Measurements from ENCODE around the gene NINL.

NINL gene

DNA sequence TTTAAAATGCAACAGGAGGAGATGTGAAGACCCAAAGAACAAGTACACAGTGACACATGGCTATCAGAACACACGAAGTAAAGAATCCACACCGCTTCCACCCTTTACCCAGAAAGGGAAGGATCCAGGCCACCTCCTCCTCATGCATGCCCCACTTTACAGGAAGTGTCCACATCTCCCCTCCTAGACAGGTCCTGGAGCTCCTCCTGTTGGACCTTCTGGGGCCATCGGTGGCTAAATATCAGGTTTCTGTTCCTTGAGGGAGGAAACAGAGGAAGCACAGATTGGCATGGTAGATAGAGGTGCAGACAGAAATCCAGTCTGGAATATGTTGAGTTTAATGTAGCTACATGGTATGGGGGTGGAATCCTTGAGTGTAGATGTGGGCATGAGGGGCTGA is 10.9 kb downstream of the NINL start:
- Histone ChIP-seq H3K4me1 (ENCODE audit: control insufficient read depth in 1 of 2, insufficient read depth in 2 of 2, low read length in 2 of 2) (peaks cover 4 to 5% of the 10 kb centered on the region in 2 donors), H3K9ac (ENCODE audit: low read depth in 1 of 2, low read length in 2 of 2) (no peak overlapping the region), H3K27ac (ENCODE audit: low read depth, low read length) (no peak overlapping the region), H3K9me3 (ENCODE audit: control insufficient read depth in 1 of 2, low read length in 2 of 2) (no peaks in the 10 kb centered on the region), H3K36me3 (ENCODE audit: control insufficient read depth in 1 of 2, insufficient read depth in 2 of 2, low read length in 2 of 2) (no peaks in the 10 kb centered on the region), H3K4me3 (ENCODE audit: low read depth in 1 of 2, low read length in 2 of 2) (no peak overlapping the region), H3K27me3 (ENCODE audit: control insufficient read depth in 1 of 2, insufficient read depth in 2 of 2, low read length in 2 of 2) (no peaks in the 10 kb centered on the region)

DNA sequence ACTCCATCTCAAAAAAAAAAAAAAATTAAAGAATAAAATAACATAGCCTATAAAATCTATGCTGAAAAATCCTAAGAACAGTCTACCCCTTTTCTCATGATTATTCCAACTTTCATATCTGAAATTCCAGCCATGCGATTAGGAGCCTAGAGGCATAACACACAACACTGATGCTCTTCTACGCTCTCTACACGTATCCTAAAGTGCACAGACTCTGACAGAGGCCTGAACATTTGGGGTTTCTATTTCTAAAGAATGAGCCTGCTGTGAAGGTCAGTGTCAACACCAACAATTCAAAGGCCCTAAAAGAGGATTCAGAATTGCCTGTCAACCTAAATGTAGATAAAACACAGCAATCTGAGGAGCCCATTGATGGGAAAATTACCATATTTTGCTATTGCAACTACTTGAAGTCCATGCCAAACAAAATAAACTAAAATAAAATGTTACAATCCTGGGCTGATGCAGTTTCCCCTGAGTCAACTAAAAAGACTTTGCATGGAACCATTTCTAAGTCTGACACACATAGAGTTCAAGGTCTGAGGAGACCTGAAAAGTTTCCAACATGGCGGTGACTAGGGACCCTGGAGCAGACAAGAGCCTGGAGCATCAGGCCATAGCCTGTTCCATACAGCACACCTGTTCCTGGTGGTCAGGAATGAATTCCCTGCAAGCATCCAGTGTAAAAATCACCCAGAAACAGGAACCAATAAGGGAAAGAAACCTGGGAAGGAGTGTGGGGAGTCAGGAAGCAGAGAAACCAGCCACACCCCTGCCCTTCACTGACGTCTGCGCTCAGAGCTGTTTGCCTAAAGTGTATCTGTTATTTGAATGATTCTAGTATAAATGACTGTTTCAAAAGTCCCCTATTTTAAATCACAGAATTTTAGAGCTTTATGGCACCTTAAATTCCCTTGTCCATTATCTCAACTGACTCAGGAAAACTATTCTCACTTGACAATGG is 11.8 kb downstream of the NINL start:
- Histone ChIP-seq H3K9me3 (ENCODE audit: control insufficient read depth in 1 of 2, low read length in 2 of 2) (no peaks in the 10 kb centered on the region), H3K27me3 (ENCODE audit: control insufficient read depth in 1 of 2, insufficient read depth in 2 of 2, low read length in 2 of 2) (no peaks in the 10 kb centered on the region), H3K27ac (ENCODE audit: low read depth, low read length) (no peak overlapping the region), H3K36me3 (ENCODE audit: control insufficient read depth in 1 of 2, insufficient read depth in 2 of 2, low read length in 2 of 2) (no peaks in the 10 kb centered on the region), H3K4me1 (ENCODE audit: control insufficient read depth in 1 of 2, insufficient read depth in 2 of 2, low read length in 2 of 2) (peaks cover 4 to 5% of the 10 kb centered on the region in 2 donors), H3K9ac (ENCODE audit: low read depth in 1 of 2, low read length in 2 of 2) (no peak overlapping the region), H3K4me3 (ENCODE audit: low read depth in 1 of 2, low read length in 2 of 2) (no peak overlapping the region)

GRCh38 chr20:25571817-25572216 is 13.5 kb downstream of the NINL start:
- no peak overlapping the region for H3K4me3 ChIP-seq (ENCODE audit: low read depth in 1 of 2, low read length in 2 of 2)
- H3K4me1 ChIP-seq (ENCODE audit: control insufficient read depth in 1 of 2, insufficient read depth in 2 of 2, low read length in 2 of 2): peaks cover 4 to 5% of the 10 kb centered on the region in 2 donors
- H3K9ac ChIP-seq (ENCODE audit: low read depth in 1 of 2, low read length in 2 of 2): no peak overlapping the region
- H3K27ac ChIP-seq (ENCODE audit: low read depth, low read length): no peak overlapping the region
- H3K36me3 ChIP-seq (ENCODE audit: control insufficient read depth in 1 of 2, insufficient read depth in 2 of 2, low read length in 2 of 2): no peaks in the 10 kb centered on the region
- no peaks in the 10 kb centered on the region for H3K9me3 ChIP-seq (ENCODE audit: control insufficient read depth in 1 of 2, low read length in 2 of 2)
- no peaks in the 10 kb centered on the region for H3K27me3 ChIP-seq (ENCODE audit: control insufficient read depth in 1 of 2, insufficient read depth in 2 of 2, low read length in 2 of 2)

DNA sequence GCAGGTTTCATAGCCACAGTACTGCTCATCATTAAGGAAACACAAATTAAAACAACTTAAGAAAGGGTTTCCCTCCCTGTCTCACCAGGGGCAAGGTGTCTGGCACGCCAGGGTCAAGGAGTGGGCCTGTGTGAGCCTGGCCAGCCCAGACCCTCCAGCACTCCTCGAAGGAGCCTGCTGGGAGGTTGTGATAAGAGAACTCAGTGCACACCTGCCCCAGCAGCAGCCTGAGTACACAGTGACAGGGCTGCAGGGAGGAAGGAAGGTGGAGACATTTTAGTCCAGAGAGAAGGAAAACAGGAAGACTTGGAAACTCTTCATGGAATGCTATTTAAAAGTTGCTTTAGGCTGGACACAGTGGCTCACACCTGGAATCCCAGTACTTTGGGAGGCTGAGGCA is 14.1 kb downstream of the NINL start:
- Histone ChIP-seq H3K36me3 (ENCODE audit: control insufficient read depth in 1 of 2, insufficient read depth in 2 of 2, low read length in 2 of 2) (no peaks in the 10 kb centered on the region), H3K4me1 (ENCODE audit: control insufficient read depth in 1 of 2, insufficient read depth in 2 of 2, low read length in 2 of 2) (peaks cover 4 to 5% of the 10 kb centered on the region in 2 donors), H3K27ac (ENCODE audit: low read depth, low read length) (no peak overlapping the region)

DNA sequence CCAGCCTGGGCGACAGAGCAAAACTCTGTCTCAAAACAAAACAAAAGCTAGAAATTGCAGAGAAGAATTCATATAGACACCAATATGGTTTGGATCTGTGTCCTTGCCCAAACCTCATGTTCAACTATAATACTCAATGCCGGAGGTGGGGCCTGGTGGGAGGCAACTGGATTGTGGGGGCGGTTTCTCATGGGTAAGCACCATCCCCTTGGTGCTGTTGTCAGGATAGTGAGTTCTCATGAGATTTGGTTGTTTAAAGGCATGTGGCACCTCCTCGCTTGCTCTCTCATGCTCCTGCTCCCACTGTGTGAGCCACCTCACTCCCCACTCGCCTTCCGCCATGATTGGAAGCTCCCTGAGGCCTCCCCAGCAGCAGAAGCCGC is 15.2 kb downstream of the NINL start:
- Histone ChIP-seq H3K4me1 (ENCODE audit: control insufficient read depth in 1 of 2, insufficient read depth in 2 of 2, low read length in 2 of 2) (peaks cover 4 to 5% of the 10 kb centered on the region in 2 donors), H3K9me3 (ENCODE audit: control insufficient read depth in 1 of 2, low read length in 2 of 2) (no peaks in the 10 kb centered on the region), H3K9ac (ENCODE audit: low read depth in 1 of 2, low read length in 2 of 2) (no peak overlapping the region), H3K4me3 (ENCODE audit: low read depth in 1 of 2, low read length in 2 of 2) (no peak overlapping the region), H3K27ac (ENCODE audit: low read depth, low read length) (no peak overlapping the region), H3K27me3 (ENCODE audit: control insufficient read depth in 1 of 2, insufficient read depth in 2 of 2, low read length in 2 of 2) (no peaks in the 10 kb centered on the region), H3K36me3 (ENCODE audit: control insufficient read depth in 1 of 2, insufficient read depth in 2 of 2, low read length in 2 of 2) (no peaks in the 10 kb centered on the region)

More for the DNA sequence above, 14.1 kb downstream of the NINL start:
- no peak overlapping the region for H3K9ac ChIP-seq (ENCODE audit: low read depth in 1 of 2, low read length in 2 of 2)
- H3K9me3 ChIP-seq (ENCODE audit: control insufficient read depth in 1 of 2, low read length in 2 of 2): no peaks in the 10 kb centered on the region
- H3K27me3 ChIP-seq (ENCODE audit: control insufficient read depth in 1 of 2, insufficient read depth in 2 of 2, low read length in 2 of 2): no peaks in the 10 kb centered on the region
- H3K4me3 ChIP-seq (ENCODE audit: low read depth in 1 of 2, low read length in 2 of 2): no peak overlapping the region

DNA sequence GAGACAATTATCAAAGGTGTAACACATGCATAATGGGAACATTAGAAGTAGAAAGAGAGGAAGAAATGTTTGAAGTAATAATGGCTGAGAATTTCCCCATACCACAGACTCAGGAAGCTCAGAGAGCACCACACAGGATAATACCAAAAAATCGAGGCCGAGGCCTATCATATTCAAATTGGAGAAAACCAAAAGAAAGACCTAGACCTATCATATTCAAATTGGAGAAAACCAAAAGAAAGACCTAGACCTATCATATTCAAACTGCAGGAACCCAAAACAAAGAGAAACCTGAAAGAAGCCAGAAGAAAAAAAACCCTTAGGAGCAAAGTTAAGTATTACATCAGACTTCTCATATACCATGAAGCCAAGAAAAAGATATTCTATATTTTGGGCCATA is 18.0 kb downstream of the NINL start:
- no peak overlapping the region for H3K4me3 ChIP-seq (ENCODE audit: low read depth in 1 of 2, low read length in 2 of 2)
- H3K36me3 ChIP-seq (ENCODE audit: control insufficient read depth in 1 of 2, insufficient read depth in 2 of 2, low read length in 2 of 2): no peaks in the 10 kb centered on the region
- no peaks in the 10 kb centered on the region for H3K9me3 ChIP-seq (ENCODE audit: control insufficient read depth in 1 of 2, low read length in 2 of 2)
- no peaks in the 10 kb centered on the region for H3K27me3 ChIP-seq (ENCODE audit: control insufficient read depth in 1 of 2, insufficient read depth in 2 of 2, low read length in 2 of 2)
- no peak overlapping the region for H3K27ac ChIP-seq (ENCODE audit: low read depth, low read length)
- H3K9ac ChIP-seq (ENCODE audit: low read depth in 1 of 2, low read length in 2 of 2): no peak overlapping the region
- peaks cover 4 to 5% of the 10 kb centered on the region in 2 donors for H3K4me1 ChIP-seq (ENCODE audit: control insufficient read depth in 1 of 2, insufficient read depth in 2 of 2, low read length in 2 of 2)

GRCh38 chr20:25566821-25567220 is 18.5 kb downstream of the NINL start:
- no peaks in the 10 kb centered on the region for H3K36me3 ChIP-seq (ENCODE audit: control insufficient read depth in 1 of 2, insufficient read depth in 2 of 2, low read length in 2 of 2)
- no peak overlapping the region for H3K27ac ChIP-seq (ENCODE audit: low read depth, low read length)
- H3K27me3 ChIP-seq (ENCODE audit: control insufficient read depth in 1 of 2, insufficient read depth in 2 of 2, low read length in 2 of 2): no peaks in the 10 kb centered on the region
- peaks cover 4 to 5% of the 10 kb centered on the region in 2 donors for H3K4me1 ChIP-seq (ENCODE audit: control insufficient read depth in 1 of 2, insufficient read depth in 2 of 2, low read length in 2 of 2)
- no peaks in the 10 kb centered on the region for H3K9me3 ChIP-seq (ENCODE audit: control insufficient read depth in 1 of 2, low read length in 2 of 2)
- H3K4me3 ChIP-seq (ENCODE audit: low read depth in 1 of 2, low read length in 2 of 2): no peak overlapping the region
- H3K9ac ChIP-seq (ENCODE audit: low read depth in 1 of 2, low read length in 2 of 2): no peak overlapping the region

- H3K27me3 ChIP-seq (ENCODE audit: control insufficient read depth in 1 of 2, insufficient read depth in 2 of 2, low read length in 2 of 2): no peaks in the 10 kb centered on the region
- H3K27ac ChIP-seq (ENCODE audit: low read depth, low read length): no peak overlapping the region
- no peak overlapping the region for H3K9ac ChIP-seq (ENCODE audit: low read depth in 1 of 2, low read length in 2 of 2)
- no peak overlapping the region for H3K4me3 ChIP-seq (ENCODE audit: low read depth in 1 of 2, low read length in 2 of 2)
- no peaks in the 10 kb centered on the region for H3K4me1 ChIP-seq (ENCODE audit: control insufficient read depth in 1 of 2, insufficient read depth in 2 of 2, low read length in 2 of 2)
- H3K9me3 ChIP-seq (ENCODE audit: control insufficient read depth in 1 of 2, low read length in 2 of 2): no peaks in the 10 kb centered on the region
- no peaks in the 10 kb centered on the region for H3K36me3 ChIP-seq (ENCODE audit: control insufficient read depth in 1 of 2, insufficient read depth in 2 of 2, low read length in 2 of 2)
These were observed 19.7 kb downstream of the NINL start for GRCh38 chr20:25565578-25566157.

GRCh38 chr20:25563876-25564275 is 21.5 kb downstream of the NINL start:
- H3K27ac ChIP-seq (ENCODE audit: low read depth, low read length): no peak overlapping the region
- no peaks in the 10 kb centered on the region for H3K9me3 ChIP-seq (ENCODE audit: control insufficient read depth in 1 of 2, low read length in 2 of 2)
- H3K36me3 ChIP-seq (ENCODE audit: control insufficient read depth in 1 of 2, insufficient read depth in 2 of 2, low read length in 2 of 2): no peaks in the 10 kb centered on the region
- H3K4me1 ChIP-seq (ENCODE audit: control insufficient read depth in 1 of 2, insufficient read depth in 2 of 2, low read length in 2 of 2): no peaks in the 10 kb centered on the region
- no peak overlapping the region for H3K9ac ChIP-seq (ENCODE audit: low read depth in 1 of 2, low read length in 2 of 2)
- H3K27me3 ChIP-seq (ENCODE audit: control insufficient read depth in 1 of 2, insufficient read depth in 2 of 2, low read length in 2 of 2): no peaks in the 10 kb centered on the region
- H3K4me3 ChIP-seq (ENCODE audit: low read depth in 1 of 2, low read length in 2 of 2): no peak overlapping the region

- H3K27me3 ChIP-seq (ENCODE audit: control insufficient read depth in 1 of 2, insufficient read depth in 2 of 2, low read length in 2 of 2): no peaks in the 10 kb centered on the region
These were observed 22.0 kb downstream of the NINL start for GRCh38 chr20:25563362-25563761.

More at GRCh38 chr20:25563362-25563761, 22.0 kb downstream of the NINL start:
- Histone ChIP-seq H3K9me3 (ENCODE audit: control insufficient read depth in 1 of 2, low read length in 2 of 2) (no peaks in the 10 kb centered on the region), H3K4me1 (ENCODE audit: control insufficient read depth in 1 of 2, insufficient read depth in 2 of 2, low read length in 2 of 2) (no peaks in the 10 kb centered on the region), H3K27ac (ENCODE audit: low read depth, low read length) (no peak overlapping the region), H3K4me3 (ENCODE audit: low read depth in 1 of 2, low read length in 2 of 2) (no peak overlapping the region), H3K36me3 (ENCODE audit: control insufficient read depth in 1 of 2, insufficient read depth in 2 of 2, low read length in 2 of 2) (no peaks in the 10 kb centered on the region), H3K9ac (ENCODE audit: low read depth in 1 of 2, low read length in 2 of 2) (no peak overlapping the region)
